ENCODE data around the gene DHX29. TPM values are rescaled to one million over a fixed set of nuclear protein-coding genes. Genes with fewer than 3 reads are reported as not detected.
A peak's percentile ranks its signal among the peaks of the same experiment; 100 is the strongest.

DHX29 gene
- total RNA-seq, 4 donors from 2014 or later, result 31.8 to 43.3 (median 35.9) TPM

- Histone ChIP-seq H3K4me1 (peaks cover 0 to 41% (median 35%) of the 10 kb centered on the region in 3 donors), H3K9me3 (no peaks in the 10 kb centered on the region), H3K4me3 (peak overlapping the region; percentile 26 to 59), H3K27me3 (peaks cover 98% of the 10 kb centered on the region), H3K27ac (no peak overlapping the region), H3K36me3 (no peaks in the 10 kb centered on the region)
- WGBS, 2 donors (ENCODE audit: low coverage in 1 of 2), result 23% methylated on average over 11 of the region's 31 CpGs; no CpG with 5 or more reads in 1 of the 2 donors
- TF ChIP-seq EP300 (IDR thresholded peaks at IDR 0.05) (no peak), POLR2AphosphoS5 (IDR thresholded peaks at IDR 0.05) (no peak), CTCF (IDR thresholded peaks at IDR 0.05) (no peak), POLR2A (IDR thresholded peaks at IDR 0.05) (no peak)
- no peak for ATAC-seq
These were observed 73.3 kb downstream of the DHX29 start for GRCh38 chr5:55234121-55234700.

DNA sequence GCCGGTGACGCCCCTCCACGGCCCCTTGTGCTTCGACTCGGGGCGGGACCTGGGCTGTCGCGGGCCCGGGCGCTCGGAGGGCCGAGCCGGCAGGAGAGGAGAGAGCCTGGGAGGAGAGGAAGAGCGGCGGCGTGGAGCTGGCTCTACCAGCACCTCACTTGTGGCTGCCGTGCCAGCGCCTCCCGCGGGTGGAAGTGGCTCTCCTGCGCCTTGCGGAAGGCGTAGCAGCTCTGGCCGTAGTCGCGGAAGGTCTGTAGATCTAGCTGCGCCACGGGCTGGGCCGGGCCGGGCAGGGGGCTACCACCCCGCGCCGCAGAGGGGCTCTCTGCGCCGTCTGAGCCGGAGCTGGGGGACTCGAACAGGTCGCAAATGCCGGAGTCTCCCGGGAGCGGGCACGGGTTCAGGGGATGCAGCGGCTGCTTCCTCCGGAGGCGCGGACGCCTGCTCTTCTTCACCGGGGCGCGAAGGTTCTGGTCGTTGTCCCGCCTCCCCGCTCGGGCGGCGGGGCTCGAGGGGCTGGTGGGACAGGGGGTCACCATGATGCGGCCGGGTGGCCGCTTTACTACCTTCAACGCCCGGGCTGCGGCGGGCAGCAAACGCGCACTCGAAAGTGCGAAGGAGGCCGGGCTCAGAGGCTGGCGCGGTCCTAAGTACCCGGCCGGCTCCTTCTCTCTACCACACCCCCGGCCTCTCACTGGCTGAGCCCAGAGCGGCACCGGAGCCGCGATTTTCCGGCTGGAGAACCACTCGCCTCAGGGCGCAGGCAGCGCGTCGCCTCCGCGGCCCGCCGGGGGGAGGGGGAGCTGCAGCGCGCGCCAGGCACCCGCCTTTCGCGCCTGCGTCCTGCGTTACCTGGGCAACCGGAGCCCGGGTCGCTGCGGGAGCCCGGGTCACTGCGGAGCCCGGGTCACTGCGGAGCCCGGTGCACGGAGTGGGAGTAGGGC is 74.2 kb downstream of the DHX29 start, which contains the start of gene CCNO:
Gene CCNO, minus strand, starts transcription at position 624 of the 944 bp plus-strand sequence. Its CDS starts 85 bp downstream, at position 539.
- no peaks in the 10 kb centered on the region for H3K9me3 ChIP-seq
- no peaks in the 10 kb centered on the region for H3K36me3 ChIP-seq
- peak within 1 kb of the TSS; percentile 26 to 59 for H3K4me3 ChIP-seq
- peak within 1 kb of the TSS in 1 of 4 donors; percentile 7 for H3K27ac ChIP-seq
- TF ChIP-seq CTCF (IDR thresholded peaks at IDR 0.05) (no peak), POLR2AphosphoS5 (IDR thresholded peaks at IDR 0.05) (peak; percentile 6)
- ATAC-seq, result peak; percentile 87
- H3K27me3 ChIP-seq, result peaks cover 99% of the 10 kb centered on the region
- peaks cover 0 to 41% (median 35%) of the 10 kb centered on the region in 3 donors for H3K4me1 ChIP-seq
- WGBS, 2 donors (ENCODE audit: low coverage in 1 of 2), result 0% methylated on average over 6 of the region's 106 CpGs; no CpG with 5 or more reads in 1 of the 2 donors

DNA sequence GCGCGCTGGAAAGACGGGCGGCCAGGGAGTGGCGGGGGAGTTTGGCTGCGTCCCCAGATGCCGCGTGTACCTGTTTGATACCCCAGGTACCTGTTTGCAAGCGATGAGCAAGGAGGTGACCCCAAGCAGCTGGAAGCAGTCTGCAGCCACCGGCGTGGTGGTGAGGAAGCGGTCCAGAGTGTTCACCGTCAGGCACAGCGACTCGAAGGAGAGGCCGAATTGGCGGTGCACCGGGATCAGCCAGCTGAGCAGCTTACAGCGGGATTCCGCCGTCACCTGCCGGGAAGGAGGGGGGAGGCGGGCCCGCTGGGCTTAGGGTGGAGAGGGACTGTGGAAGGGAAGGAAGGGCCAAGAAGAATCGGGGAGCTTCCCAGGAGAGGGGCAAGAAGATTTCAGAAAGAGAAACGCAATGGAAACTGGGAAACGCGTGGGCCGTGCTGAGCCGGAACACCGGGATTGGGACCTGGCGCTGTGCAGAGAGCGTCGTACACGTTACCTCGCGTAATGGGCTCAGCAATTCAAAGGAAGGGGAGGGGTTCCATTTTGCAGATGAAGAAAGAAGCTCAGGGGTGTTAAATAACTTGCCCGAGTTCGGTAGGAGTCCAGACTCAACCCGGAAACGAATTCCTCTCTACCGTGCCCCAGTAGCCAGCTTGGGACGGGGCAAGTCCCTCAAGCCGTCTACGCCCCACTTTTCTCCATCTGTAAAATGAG is 75.1 kb downstream of the DHX29 start:
- Histone ChIP-seq H3K9me3 (no peaks in the 10 kb centered on the region), H3K27ac (no peak overlapping the region), H3K27me3 (peaks cover 100% of the 10 kb centered on the region), H3K4me3 (peak overlapping the region; percentile 26 to 59), H3K36me3 (no peaks in the 10 kb centered on the region), H3K4me1 (peaks cover 0 to 47% (median 38%) of the 10 kb centered on the region in 3 donors)
- no peak for TF ChIP-seq POLR2A (IDR thresholded peaks at IDR 0.05)
- no peak for TF ChIP-seq EP300 (IDR thresholded peaks at IDR 0.05)
- no peak for TF ChIP-seq CTCF (IDR thresholded peaks at IDR 0.05)
- TF ChIP-seq POLR2AphosphoS5 (IDR thresholded peaks at IDR 0.05), result peak; percentile 1
- WGBS, 2 donors (ENCODE audit: low coverage in 1 of 2), result 0 to 2% methylated on average over 3 to 30 of the region's 45 CpGs
- ATAC-seq, result peak; percentile 11

DNA sequence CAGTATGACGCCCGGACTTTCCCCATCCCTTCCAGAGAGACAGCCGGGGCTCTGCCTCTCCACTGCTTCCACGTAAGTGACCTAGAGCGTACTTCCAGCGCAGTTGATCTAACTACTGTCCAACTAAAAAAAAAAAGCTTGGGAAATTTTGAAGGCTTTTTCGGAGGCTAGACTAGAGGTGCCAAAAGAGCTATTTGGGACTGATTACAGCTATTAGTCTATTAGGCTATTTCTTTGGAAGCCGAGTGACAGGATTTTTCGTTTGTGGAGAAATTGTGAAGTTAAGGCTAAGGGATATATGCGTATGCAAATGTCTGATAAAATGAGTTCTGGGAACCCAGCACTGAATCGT is 75.6 kb downstream of the DHX29 start:
- WGBS, 2 donors (ENCODE audit: low coverage in 1 of 2), result 3 to 12% methylated on average over 5 to 7 of the region's 11 CpGs
- H3K4me3 ChIP-seq, result peak overlapping the region in 1 of 2 donors; percentile 59
- H3K36me3 ChIP-seq, result no peaks in the 10 kb centered on the region
- TF ChIP-seq EP300 (IDR thresholded peaks at IDR 0.05), result no peak
- TF ChIP-seq POLR2AphosphoS5 (IDR thresholded peaks at IDR 0.05), result peak; percentile 59
- H3K27ac ChIP-seq, result no peak overlapping the region
- H3K27me3 ChIP-seq, result peaks cover 100% of the 10 kb centered on the region
- ATAC-seq, result no peak
- H3K9me3 ChIP-seq, result no peaks in the 10 kb centered on the region
- peaks cover 0 to 52% (median 43%) of the 10 kb centered on the region in 3 donors for H3K4me1 ChIP-seq

Measured in gastroesophageal sphincter (tissue), 4 donors.